ENCODE data around the gene LRRK1. TPM values are rescaled to one million over a fixed set of nuclear protein-coding genes. Genes with fewer than 3 reads are reported as not detected.
A peak's percentile ranks its signal among the peaks of the same experiment; 100 is the strongest.

The LRRK1 gene
- total RNA-seq, 2 experiments from 2014 or later, result 0.40 to 0.45 TPM

DNA sequence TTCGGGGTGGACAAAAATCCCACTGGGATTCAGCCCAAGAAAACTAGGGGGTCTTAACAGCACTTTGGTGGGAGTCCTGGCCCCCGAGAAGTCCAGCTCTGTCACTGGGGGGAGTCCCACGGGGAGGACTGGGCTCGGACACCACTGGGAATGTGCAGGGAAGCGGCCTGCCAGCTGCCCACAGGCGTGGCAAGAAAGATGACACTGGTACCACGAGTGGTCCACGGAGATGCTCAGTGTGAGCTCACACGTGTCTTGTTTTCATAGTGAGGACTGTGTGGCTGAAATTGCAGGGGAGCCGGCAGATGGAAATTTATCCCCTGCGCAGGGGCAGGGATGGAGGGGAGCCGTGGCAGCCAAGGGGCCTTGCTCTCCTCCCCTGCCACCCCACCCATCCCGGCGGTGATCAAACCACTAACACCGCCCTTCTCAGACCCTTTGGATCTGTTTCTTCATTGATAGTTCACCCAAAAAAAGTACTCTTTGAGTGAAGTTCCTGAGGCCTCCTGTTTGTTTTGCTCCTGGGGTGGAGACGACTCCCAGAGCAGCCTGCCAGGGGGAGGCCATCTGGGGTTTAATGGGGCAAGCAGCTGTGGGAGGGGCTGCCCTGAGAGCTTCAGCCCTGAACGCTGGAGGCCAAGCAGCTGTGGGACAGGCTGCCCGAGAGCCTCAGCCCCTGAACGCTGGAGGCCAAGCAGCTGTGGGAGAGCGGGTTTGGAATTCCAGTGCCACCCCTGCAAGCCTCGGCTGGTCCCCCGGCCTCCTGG lies 130.9 kb downstream of the LRRK1 start:
- Mint-ChIP-seq H3K4me3 (no peak overlapping the region), H3K27me3 (no peaks in the 10 kb centered on the region), H3K4me1 (no peaks in the 10 kb centered on the region), H3K27ac (no peak overlapping the region), H3K9me3 (no peaks in the 10 kb centered on the region), H3K36me3 (ENCODE audit: low read depth) (no peaks in the 10 kb centered on the region)
- peak; percentile 3 for DNase-seq
- CTCF ChIA-PET, result interaction anchor here (0.5 kb wide), 1 partner anchor 112 kb away, joined by 3 read pairs; no protein-coding TSS in a partner anchor
- POLR2A ChIA-PET, result no interaction called here

DNA sequence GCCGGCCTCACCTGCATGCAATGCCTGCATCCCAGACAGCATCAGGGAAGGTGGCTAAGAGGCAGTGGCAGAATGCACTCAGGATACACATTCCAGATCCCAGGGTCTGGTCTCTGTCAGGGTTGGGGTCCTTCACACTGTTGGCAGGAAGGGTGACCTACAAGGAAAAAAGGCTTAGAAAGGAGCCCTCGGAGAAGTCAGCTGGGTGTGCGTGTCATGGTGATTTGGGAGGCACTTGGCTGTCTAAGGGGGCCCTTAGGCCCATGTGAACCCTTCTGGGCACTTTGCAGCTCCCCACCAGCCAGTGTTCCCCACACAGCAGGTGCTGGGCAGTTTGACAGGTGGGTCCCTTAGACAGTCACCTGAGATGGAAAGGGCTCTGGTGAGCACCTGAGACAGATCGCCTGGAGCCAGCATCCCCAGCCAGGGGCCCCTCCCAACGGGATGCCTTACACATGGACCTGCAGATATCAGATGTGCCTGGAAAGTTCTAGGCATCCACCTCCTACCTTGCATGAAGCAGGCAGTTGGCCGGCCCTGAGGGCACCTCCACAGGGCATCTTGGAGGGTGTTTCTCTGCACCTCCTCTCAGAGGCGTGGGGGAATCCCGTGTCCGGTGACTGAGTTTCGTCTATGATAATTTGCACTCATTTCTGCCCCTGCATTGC lies 131.6 kb downstream of the LRRK1 start:
- no peaks in the 10 kb centered on the region for H3K9me3 Mint-ChIP-seq
- POLR2A ChIA-PET, result no interaction called here
- no peaks in the 10 kb centered on the region for H3K4me1 Mint-ChIP-seq
- DNase-seq, result peak; percentile 5
- CTCF ChIA-PET, result no interaction called here
- no peaks in the 10 kb centered on the region for H3K36me3 Mint-ChIP-seq (ENCODE audit: low read depth)
- H3K4me3 Mint-ChIP-seq, result no peak overlapping the region
- H3K27ac Mint-ChIP-seq, result no peak overlapping the region
- H3K27me3 Mint-ChIP-seq, result no peaks in the 10 kb centered on the region

DNA sequence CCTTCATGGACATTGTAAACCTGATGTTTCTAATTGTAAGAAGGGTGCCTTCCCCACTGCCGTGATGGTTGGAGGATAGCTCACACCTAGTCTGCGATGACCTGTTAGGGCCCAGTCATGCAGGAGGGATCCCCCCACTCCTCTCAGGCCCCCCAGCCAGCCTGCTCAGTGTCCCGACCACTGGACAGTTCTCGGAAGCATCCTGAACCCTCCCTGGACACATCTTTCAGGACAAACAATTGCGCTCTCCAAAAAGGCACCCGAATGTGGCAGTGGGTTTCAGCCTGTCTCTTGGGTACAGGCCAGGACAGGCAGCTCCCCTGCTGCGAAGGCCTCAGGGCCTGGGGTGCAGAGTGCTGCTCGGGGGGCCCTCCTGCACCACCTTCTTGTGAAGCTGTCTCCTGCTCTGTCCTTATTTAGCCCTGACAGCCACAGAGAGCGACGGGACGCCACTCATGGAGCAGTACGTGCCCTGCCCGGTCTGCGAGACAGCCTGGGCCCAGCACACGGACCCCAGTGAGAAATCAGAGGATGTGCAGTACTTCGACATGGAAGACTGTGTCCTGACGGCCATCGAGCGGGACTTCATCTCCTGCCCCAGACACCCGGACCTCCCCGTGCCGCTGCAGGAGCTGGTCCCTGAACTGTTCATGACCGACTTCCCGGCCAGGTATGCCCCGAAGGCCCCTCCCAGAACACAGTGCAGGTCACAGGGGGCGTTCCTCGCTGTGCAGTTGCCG lies 132.3 kb downstream of the LRRK1 start:
- POLR2A ChIA-PET, result no interaction called here
- DNase-seq, result peak; percentile 3
- CTCF ChIA-PET, result no interaction called here
- Mint-ChIP-seq H3K4me3 (no peak overlapping the region), H3K27me3 (no peaks in the 10 kb centered on the region), H3K36me3 (ENCODE audit: low read depth) (no peaks in the 10 kb centered on the region), H3K27ac (no peak overlapping the region), H3K4me1 (no peaks in the 10 kb centered on the region), H3K9me3 (no peaks in the 10 kb centered on the region)

DNA sequence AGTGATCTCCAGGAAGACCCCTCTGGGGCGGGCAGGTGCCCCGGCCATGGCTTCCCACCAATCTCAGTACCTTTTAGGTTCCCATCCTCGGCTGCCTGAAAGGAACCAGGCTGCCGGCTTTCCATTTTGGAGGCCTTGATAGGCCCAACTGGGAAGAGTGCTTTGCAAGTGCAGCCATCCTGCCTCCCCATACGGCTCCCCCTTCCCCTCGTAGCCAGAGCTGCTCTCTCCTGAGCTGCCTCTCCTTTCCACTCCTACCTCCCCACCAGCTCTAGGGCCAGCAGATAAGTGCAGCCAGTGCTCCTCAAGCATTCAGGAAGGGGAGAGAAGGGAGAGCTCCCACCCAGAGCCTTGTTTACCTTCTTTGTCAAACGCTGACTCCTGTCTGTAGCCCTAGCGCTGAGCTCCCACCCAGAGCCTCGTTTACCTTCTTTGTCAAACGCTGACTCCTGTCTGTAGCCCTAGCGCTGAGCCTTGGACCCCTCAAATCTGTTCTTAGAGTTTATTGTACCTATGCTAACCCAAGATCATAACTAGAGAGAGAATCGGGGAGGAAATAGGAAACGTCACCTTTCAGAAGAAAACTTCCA lies 133.0 kb downstream of the LRRK1 start:
- POLR2A ChIA-PET, result no interaction called here
- H3K9me3 Mint-ChIP-seq, result no peaks in the 10 kb centered on the region
- no peaks in the 10 kb centered on the region for H3K27me3 Mint-ChIP-seq
- CTCF ChIA-PET, result no interaction called here
- no peaks in the 10 kb centered on the region for H3K36me3 Mint-ChIP-seq (ENCODE audit: low read depth)
- no peak overlapping the region for H3K27ac Mint-ChIP-seq
- H3K4me1 Mint-ChIP-seq, result no peaks in the 10 kb centered on the region
- no peak overlapping the region for H3K4me3 Mint-ChIP-seq
- DNase-seq, result peak; percentile 1

DNA sequence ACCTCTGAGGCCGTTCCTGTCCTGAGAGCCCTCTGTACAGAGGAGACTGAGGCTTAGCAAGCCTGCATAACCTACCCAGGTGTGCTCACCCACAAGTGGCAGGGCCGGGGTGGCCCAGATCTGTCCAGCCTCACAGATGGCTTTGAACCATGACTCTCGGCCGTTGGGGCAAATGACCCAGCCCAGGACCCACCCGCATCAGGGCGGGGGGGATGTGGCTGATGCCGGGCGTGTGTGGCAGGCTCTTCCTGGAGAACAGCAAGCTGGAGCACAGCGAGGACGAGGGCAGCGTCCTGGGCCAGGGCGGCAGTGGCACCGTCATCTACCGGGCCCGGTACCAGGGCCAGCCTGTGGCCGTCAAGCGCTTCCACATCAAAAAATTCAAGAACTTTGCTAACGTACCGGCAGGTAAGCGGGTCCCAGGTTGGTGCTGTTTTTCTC lies 133.5 kb downstream of the LRRK1 start:
- no peaks in the 10 kb centered on the region for H3K4me1 Mint-ChIP-seq
- ChIA-PET POLR2A (no interaction called here), CTCF (no interaction called here)
- H3K36me3 Mint-ChIP-seq (ENCODE audit: low read depth), result no peaks in the 10 kb centered on the region
- H3K4me3 Mint-ChIP-seq, result no peak overlapping the region
- no peaks in the 10 kb centered on the region for H3K9me3 Mint-ChIP-seq
- no peaks in the 10 kb centered on the region for H3K27me3 Mint-ChIP-seq
- DNase-seq, result peak; percentile 1
- H3K27ac Mint-ChIP-seq, result no peak overlapping the region

DNA sequence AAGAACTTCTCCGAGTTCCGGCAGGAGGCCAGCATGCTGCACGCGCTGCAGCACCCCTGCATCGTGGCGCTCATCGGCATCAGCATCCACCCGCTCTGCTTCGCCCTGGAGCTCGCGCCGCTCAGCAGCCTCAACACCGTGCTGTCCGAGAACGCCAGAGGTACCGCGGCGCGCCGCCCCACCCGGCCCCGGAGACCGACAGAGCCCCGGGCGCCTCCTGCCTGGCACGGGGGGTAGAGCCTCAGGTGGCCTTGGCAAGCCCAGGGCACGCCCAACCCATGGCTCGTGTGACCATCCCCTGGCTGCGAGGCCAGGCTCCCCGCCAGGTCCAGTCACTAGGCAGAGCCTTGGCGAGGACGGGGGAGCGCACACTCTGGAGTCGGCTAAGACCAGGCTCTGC lies 134.1 kb downstream of the LRRK1 start:
- ChIA-PET CTCF (interaction anchor here (1.4 kb wide), 1 partner anchor 34 kb away, joined by 4 read pairs; no protein-coding TSS in a partner anchor), POLR2A (no interaction called here)
- Mint-ChIP-seq H3K9me3 (no peaks in the 10 kb centered on the region), H3K27ac (no peak overlapping the region), H3K27me3 (no peaks in the 10 kb centered on the region), H3K4me3 (no peak overlapping the region), H3K4me1 (no peaks in the 10 kb centered on the region), H3K36me3 (ENCODE audit: low read depth) (no peaks in the 10 kb centered on the region)
- DNase-seq, result peak; percentile 3

DNA sequence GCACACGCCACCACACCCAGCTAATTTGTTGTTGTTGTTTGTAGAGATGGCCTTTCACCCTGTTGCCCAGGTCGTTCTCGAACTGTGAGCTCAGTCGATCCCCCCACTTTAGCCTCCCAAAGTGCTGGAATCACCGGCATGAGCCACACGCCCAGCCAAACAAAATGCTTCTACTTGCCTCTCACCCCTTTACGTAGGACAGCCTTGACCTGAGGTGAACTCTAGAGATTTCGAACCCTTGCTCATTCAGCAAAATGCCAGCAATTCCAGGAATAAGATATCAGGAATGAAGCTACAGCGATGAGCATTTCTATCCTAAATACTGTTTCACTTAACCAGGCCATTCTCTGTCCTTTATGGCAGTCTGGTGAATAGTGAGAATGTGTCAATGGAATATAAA lies 135.0 kb downstream of the LRRK1 start:
- no peak for DNase-seq
- Mint-ChIP-seq H3K4me3 (no peak overlapping the region), H3K36me3 (ENCODE audit: low read depth) (no peaks in the 10 kb centered on the region), H3K27ac (no peak overlapping the region), H3K4me1 (no peaks in the 10 kb centered on the region), H3K27me3 (no peaks in the 10 kb centered on the region), H3K9me3 (no peaks in the 10 kb centered on the region)
- ChIA-PET CTCF (interaction anchor here (0.7 to 1.4 kb wide), 3 partner anchors 35 to 204 kb away, joined by 3 to 4 read pairs (median 3); no protein-coding TSS in a partner anchor), POLR2A (no interaction called here)

DNA sequence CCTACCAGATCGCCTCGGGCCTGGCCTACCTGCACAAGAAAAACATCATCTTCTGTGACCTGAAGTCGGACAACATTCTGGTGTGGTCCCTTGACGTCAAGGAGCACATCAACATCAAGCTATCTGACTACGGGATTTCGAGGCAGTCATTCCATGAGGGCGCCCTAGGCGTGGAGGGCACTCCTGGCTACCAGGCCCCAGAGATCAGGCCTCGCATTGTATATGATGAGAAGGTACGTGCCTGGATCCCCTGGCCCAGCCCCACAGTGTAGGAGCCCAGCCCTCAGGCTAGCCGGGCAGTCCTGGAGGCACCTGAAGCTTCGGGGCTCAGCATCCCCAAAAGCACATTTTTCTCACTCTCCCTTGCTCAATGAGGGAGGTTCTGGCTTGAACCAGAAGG lies 135.8 kb downstream of the LRRK1 start:
- no peak overlapping the region for H3K27ac Mint-ChIP-seq
- no peaks in the 10 kb centered on the region for H3K4me1 Mint-ChIP-seq
- H3K27me3 Mint-ChIP-seq, result no peaks in the 10 kb centered on the region
- H3K4me3 Mint-ChIP-seq, result no peak overlapping the region
- no peaks in the 10 kb centered on the region for H3K9me3 Mint-ChIP-seq
- ChIA-PET POLR2A (no interaction called here), CTCF (interaction anchor here (1.3 kb wide), 1 partner anchor 203 kb away, joined by 3 read pairs; no protein-coding TSS in a partner anchor)
- no peaks in the 10 kb centered on the region for H3K36me3 Mint-ChIP-seq (ENCODE audit: low read depth)
- DNase-seq, result peak; percentile 5

DNA sequence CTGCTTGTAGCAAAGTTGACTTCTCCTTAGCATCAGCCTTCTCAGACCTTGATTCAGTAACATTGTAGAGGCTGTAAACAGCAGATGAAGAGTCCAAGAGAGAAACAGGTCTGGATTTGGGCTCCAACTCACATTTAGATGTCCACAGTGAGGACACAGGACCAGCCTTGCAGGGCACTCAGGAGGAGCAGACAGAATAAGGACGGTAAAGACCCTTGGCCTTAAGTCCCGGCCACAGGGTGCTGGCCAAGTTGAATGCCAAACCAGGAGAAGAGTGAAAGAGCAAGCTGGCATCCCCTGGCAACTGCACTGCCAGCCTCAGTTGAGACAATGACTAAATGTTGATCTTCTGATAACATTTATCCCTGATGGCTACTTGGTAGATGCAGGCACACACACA lies 136.3 kb downstream of the LRRK1 start:
- Mint-ChIP-seq H3K4me1 (no peaks in the 10 kb centered on the region), H3K27me3 (no peaks in the 10 kb centered on the region), H3K4me3 (no peak overlapping the region), H3K9me3 (no peaks in the 10 kb centered on the region), H3K27ac (no peak overlapping the region), H3K36me3 (ENCODE audit: low read depth) (no peaks in the 10 kb centered on the region)
- DNase-seq, result peak; percentile 3
- ChIA-PET POLR2A (no interaction called here), CTCF (no interaction called here)

DNA sequence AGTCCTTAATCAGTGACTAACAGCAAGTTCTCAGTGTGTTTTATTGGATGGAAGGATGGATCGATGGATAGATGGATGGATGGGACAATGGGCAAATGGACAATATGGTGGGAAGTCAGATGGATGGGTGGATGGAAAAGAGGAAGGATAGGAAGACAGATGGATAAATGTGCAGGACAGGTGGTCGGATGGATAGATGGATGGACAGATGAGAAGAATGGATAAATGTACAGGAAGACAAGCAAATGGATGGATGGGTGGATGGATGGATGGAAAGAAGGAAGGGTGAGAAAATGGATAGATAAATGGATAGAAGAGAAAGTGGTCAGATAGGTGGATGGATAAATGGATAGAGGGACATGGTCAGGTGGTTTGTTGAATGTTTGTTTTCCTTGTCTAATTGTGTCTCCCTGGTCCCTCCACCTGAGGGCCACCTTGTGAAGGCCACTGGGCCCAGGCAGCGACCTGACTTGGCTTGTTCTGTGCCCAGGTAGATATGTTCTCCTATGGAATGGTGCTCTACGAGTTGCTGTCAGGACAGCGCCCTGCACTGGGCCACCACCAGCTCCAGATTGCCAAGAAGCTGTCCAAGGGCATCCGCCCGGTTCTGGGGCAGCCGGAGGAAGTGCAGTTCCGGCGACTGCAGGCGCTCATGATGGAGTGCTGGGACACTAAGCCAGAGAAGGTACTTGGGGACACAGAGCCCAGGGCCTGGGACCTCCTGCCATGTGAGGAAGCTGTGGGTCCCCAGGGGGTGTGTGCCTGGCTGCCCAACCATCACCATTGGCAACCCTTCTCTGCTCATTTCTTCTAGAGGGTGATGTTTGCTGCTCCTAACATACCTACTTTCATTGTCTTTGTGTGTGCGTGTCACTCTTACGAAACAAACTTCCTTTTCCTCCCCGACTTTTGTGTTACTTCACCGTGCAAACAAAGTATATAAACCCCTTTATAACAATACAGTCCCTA lies 137.5 kb downstream of the LRRK1 start:
- POLR2A ChIA-PET, result no interaction called here
- peak; percentile 3 for DNase-seq

DNA sequence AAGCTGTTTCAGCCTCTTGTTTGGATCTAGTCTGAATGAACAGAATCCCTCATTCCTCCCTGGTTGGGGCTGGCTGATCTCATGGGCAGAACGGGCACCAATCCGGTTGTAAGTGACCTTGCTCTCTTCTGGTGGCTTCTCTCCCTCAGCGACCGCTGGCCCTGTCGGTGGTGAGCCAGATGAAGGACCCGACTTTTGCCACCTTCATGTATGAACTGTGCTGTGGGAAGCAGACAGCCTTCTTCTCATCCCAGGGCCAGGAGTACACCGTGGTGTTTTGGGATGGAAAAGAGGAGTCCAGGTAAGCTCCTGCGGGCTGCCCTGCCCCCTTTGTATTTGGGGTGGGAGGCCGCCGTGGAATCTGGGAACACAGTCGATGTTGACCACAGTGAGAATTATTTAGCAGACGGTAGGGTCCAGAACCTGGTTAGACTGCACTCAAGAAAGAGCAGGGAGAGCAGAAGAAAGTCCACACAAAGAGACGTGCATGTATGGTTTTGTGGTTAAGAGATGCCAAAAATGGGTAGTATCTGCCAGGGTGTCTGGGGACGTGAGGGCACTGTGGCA lies 138.8 kb downstream of the LRRK1 start:
- peak; percentile 3 for DNase-seq
- Mint-ChIP-seq H3K27me3 (no peaks in the 10 kb centered on the region), H3K27ac (no peak overlapping the region), H3K36me3 (ENCODE audit: low read depth) (no peaks in the 10 kb centered on the region), H3K4me3 (no peak overlapping the region), H3K4me1 (no peaks in the 10 kb centered on the region), H3K9me3 (no peaks in the 10 kb centered on the region)
- CTCF ChIA-PET, result interaction anchor here (0.8 kb wide), 1 partner anchor 12 kb away, joined by 4 read pairs; no protein-coding TSS in a partner anchor
- POLR2A ChIA-PET, result no interaction called here

More for the DNA sequence above, 137.5 kb downstream of the LRRK1 start:
- H3K4me1 Mint-ChIP-seq, result no peaks in the 10 kb centered on the region
- H3K4me3 Mint-ChIP-seq, result no peak overlapping the region
- H3K9me3 Mint-ChIP-seq, result no peaks in the 10 kb centered on the region
- no peaks in the 10 kb centered on the region for H3K36me3 Mint-ChIP-seq (ENCODE audit: low read depth)
- CTCF ChIA-PET, result no interaction called here
- H3K27ac Mint-ChIP-seq, result no peak overlapping the region
- no peaks in the 10 kb centered on the region for H3K27me3 Mint-ChIP-seq

DNA sequence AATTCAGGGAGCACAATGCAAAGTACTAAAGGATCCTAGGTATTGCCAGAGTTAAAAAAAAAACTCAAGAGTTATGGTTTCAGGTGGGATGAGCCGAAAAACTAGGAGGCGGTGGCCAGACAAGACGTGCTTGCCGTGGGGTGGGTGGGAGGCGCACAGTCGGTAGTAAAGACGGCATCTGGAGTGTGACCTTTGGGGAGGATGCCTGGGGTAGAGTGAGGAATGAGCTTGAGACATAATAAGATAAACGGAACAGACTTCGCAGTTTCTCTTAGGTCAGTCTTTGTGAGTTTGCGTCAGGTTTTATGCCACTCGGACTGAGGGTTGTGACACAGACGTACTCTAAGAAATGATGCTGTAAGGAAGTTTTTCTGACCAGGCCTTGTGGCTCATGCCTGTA lies 139.6 kb downstream of the LRRK1 start:
- CTCF ChIA-PET, result no interaction called here
- H3K27me3 Mint-ChIP-seq, result no peaks in the 10 kb centered on the region
- no peaks in the 10 kb centered on the region for H3K36me3 Mint-ChIP-seq (ENCODE audit: low read depth)
- no peaks in the 10 kb centered on the region for H3K4me1 Mint-ChIP-seq
- POLR2A ChIA-PET, result no interaction called here
- no peak overlapping the region for H3K27ac Mint-ChIP-seq
- peak; percentile 1 for DNase-seq
- no peak overlapping the region for H3K4me3 Mint-ChIP-seq
- H3K9me3 Mint-ChIP-seq, result no peaks in the 10 kb centered on the region
